Mesothelial cell of epicardium (in vitro differentiated cells): ENCODE data around the gene MYMX. TPM values are rescaled to one million over a fixed set of nuclear protein-coding genes. Genes with fewer than 3 reads are reported as not detected.
A peak's percentile ranks its signal among the peaks of the same experiment; 100 is the strongest.

Experiments used
- DNase-seq, 2 experiments: peaks; one replicate each; pipeline ENCODE4 v3.0.0; 2021; ENCODE audit warnings: low spot score in 2 of 2; ENCODE audit not compliant: unreplicated experiment in 2 of 2
- H3K27ac Mint-ChIP-seq: 2 replicates; pipeline ENCODE4 v1.8.0; 2021; ENCODE audit warnings: mixed read lengths
- H3K27me3 Mint-ChIP-seq: 2 replicates; pipeline ENCODE4 v1.8.0; 2021; ENCODE audit warnings: low read depth, mixed read lengths
- H3K36me3 Mint-ChIP-seq: 2 replicates; pipeline ENCODE4 v1.8.0; 2021; ENCODE audit warnings: mixed read lengths
- H3K4me1 Mint-ChIP-seq: 2 replicates; pipeline ENCODE4 v1.8.0; 2021; ENCODE audit warnings: mixed read lengths
- H3K4me3 Mint-ChIP-seq: 2 replicates; pipeline ENCODE4 v1.8.0; 2021; ENCODE audit warnings: mild to moderate bottlenecking, moderate library complexity, mixed read lengths
- H3K9me3 Mint-ChIP-seq: 2 replicates; pipeline ENCODE4 v1.8.0; 2021; ENCODE audit warnings: mixed read lengths
- CTCF ChIP-seq: fragments of 200-600 bp; sonication (generic); IDR thresholded peaks from one replicate; pipeline ENCODE4 v1.5.0; 2021; ENCODE audit warnings: antibody characterized with exemption; ENCODE audit not compliant: unreplicated experiment
- total RNA-seq: library from RNA; stranded (reverse); gene quantifications from 3 replicates; pipeline ENCODE4 v1.2.1, GENCODE V29; 2021

Gene MYMX
- total RNA-seq, 1 donor from 2014 or later, result not detected

GRCh38 chr6:44222486-44223318 lies 6.0 kb downstream of the MYMX start:
- Mint-ChIP-seq H3K27ac (peak overlapping the region; percentile 30), H3K36me3 (no peaks in the 10 kb centered on the region), H3K27me3 (peaks cover 27% of the 10 kb centered on the region), H3K9me3 (no peaks in the 10 kb centered on the region), H3K4me1 (peaks cover 53% of the 10 kb centered on the region), H3K4me3 (peak overlapping the region; percentile 58)
- DNase-seq, result no peak
- no peak for TF ChIP-seq CTCF

GRCh38 chr6:44223319-44224028 lies 6.7 kb downstream of the MYMX start, which contains the start of gene SLC29A1:
Gene SLC29A1 (plus strand): TSS chr6:44223595. CDS start chr6:44227314, 3,719 bp downstream.
- H3K9me3 Mint-ChIP-seq, result no peaks in the 10 kb centered on the region
- H3K27ac Mint-ChIP-seq, result peak within 1 kb of the TSS; percentile 30
- peaks cover 21% of the 10 kb centered on the region for H3K27me3 Mint-ChIP-seq
- no peaks in the 10 kb centered on the region for H3K36me3 Mint-ChIP-seq
- H3K4me1 Mint-ChIP-seq, result peaks cover 56% of the 10 kb centered on the region
- H3K4me3 Mint-ChIP-seq, result peak within 1 kb of the TSS; percentile 66
- no peak for TF ChIP-seq CTCF
- DNase-seq, result peak; percentile 44 to 64

GRCh38 chr6:44224029-44224964 lies 7.6 kb downstream of the MYMX start:
- no peaks in the 10 kb centered on the region for H3K9me3 Mint-ChIP-seq
- peaks cover 58% of the 10 kb centered on the region for H3K4me1 Mint-ChIP-seq
- DNase-seq, result no peak
- no peak overlapping the region for H3K27ac Mint-ChIP-seq
- peak overlapping the region; percentile 66 for H3K4me3 Mint-ChIP-seq
- no peaks in the 10 kb centered on the region for H3K36me3 Mint-ChIP-seq
- no peak for TF ChIP-seq CTCF
- peaks cover 20% of the 10 kb centered on the region for H3K27me3 Mint-ChIP-seq

- Mint-ChIP-seq H3K27ac (no peak overlapping the region), H3K4me3 (peak overlapping the region; percentile 66), H3K9me3 (no peaks in the 10 kb centered on the region), H3K4me1 (peaks cover 60% of the 10 kb centered on the region), H3K27me3 (peaks cover 20% of the 10 kb centered on the region), H3K36me3 (no peaks in the 10 kb centered on the region)
- no peak for DNase-seq
- no peak for TF ChIP-seq CTCF
Measured at GRCh38 chr6:44224965-44225305, 8.2 kb downstream of the MYMX start.

GRCh38 chr6:44225579-44226325 lies 9.0 kb downstream of the MYMX start:
- TF ChIP-seq CTCF, result no peak
- Mint-ChIP-seq H3K4me1 (peaks cover 60% of the 10 kb centered on the region), H3K27ac (no peak overlapping the region), H3K4me3 (no peak overlapping the region), H3K9me3 (no peaks in the 10 kb centered on the region), H3K36me3 (no peaks in the 10 kb centered on the region), H3K27me3 (peaks cover 20% of the 10 kb centered on the region)
- DNase-seq, result no peak
